ENCODE measurements around the gene PGD. TPM values are rescaled to one million over a fixed set of nuclear protein-coding genes. Genes with fewer than 3 reads are reported as not detected.
"Not testable (repeated sequence)": the region's sequence is repeated elsewhere in the genome, so short reads cannot be mapped to it uniquely, and the experiment has no call there.

PGD gene
- total RNA-seq, 2 donors from 2014 or later = 59.2 to 95.6 TPM

DNA sequence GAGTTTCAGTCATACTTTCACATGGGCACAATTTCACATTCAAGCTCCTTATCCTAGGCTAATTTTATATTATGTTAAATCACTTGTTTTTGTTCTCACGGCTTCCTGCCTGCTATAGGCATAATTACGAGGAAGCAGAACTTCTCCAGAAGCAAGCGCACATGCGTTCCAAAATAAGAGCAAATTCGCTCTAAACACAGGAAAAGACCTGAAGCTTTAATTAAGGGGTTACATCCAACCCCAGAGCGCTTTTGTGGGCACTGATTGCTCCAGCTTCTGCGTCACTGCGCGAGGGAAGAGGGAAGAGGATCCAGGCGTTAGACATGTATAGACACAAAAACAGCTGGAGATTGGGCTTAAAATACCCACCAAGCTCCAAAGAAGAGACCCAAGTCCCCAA is 50.9 kb downstream of the PGD start, which contains the start of gene CORT:
Gene CORT (plus strand): TSS at position 281 of the 400 bp plus-strand sequence. CDS start 193 bp downstream, outside the sequence.
- H3K9me3 Mint-ChIP-seq = no peaks in the 10 kb centered on the region
- DNase-seq (ENCODE audit: low spot score in 2 of 2) = no peak
- no peak within 1 kb of the TSS for H3K27ac Mint-ChIP-seq
- H3K36me3 Mint-ChIP-seq = no peaks in the 10 kb centered on the region
- ATAC-seq = no peak

- H3K27ac Mint-ChIP-seq = no peak overlapping the region
- ATAC-seq (peak in 1 of 2 donors; percentile 22), DNase-seq (ENCODE audit: low spot score in 2 of 2) (no peak)
- H3K9me3 Mint-ChIP-seq = no peaks in the 10 kb centered on the region
- no peaks in the 10 kb centered on the region for H3K36me3 Mint-ChIP-seq
These were observed 51.4 kb downstream of the PGD start for GRCh38 chr1:10450156-10450814.

GRCh38 chr1:10450836-10451235 is 52.0 kb downstream of the PGD start:
- DNase-seq (ENCODE audit: low spot score in 2 of 2) = no peak
- no peaks in the 10 kb centered on the region for H3K9me3 Mint-ChIP-seq
- no peak for ATAC-seq
- no peaks in the 10 kb centered on the region for H3K36me3 Mint-ChIP-seq
- no peak overlapping the region for H3K27ac Mint-ChIP-seq

DNA sequence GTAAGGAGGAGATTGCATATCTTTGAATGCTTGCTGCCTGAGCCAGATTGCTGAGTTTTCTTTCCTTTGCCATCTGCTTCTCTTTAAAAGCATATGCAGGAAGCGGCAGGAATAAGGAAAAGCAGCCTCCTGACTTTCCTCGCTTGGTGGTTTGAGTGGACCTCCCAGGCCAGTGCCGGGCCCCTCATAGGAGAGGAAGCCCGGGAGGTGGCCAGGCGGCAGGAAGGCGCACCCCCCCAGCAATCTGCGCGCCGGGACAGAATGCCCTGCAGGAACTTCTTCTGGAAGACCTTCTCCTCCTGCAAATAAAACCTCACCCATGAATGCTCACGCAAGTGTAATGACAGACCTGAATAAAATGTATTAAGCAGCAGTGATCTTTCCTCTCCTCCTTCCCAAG is 52.4 kb downstream of the PGD start:
- H3K9me3 Mint-ChIP-seq = no peaks in the 10 kb centered on the region
- ATAC-seq = no peak
- DNase-seq (ENCODE audit: low spot score in 2 of 2) = no peak
- no peak overlapping the region for H3K27ac Mint-ChIP-seq
- H3K36me3 Mint-ChIP-seq = no peaks in the 10 kb centered on the region

DNA sequence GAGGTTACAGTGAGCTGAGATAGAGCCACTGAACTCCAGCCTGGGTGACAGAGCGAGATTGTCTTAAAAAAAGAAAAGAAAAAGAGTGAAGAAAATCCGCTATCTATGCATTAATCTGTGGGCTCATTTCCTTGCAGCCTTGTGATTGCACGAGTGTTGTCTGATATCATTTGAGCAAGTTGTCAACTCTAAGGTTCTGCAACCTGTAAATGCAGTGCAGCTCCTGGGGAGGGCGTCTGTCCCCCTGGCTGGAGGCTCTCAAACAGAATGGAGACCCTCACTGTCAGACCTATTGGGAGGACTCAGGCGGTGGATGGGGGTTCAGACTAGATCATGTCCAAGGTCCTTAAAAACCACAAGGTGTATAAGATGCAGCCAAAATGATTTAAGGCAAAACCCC is 57.2 kb downstream of the PGD start:
- Mint-ChIP-seq H3K36me3 (peaks cover 0 to 3% of the 10 kb centered on the region in 2 donors), H3K27ac (no peak overlapping the region), H3K9me3 (no peaks in the 10 kb centered on the region)
- ATAC-seq (no peak), DNase-seq (ENCODE audit: low spot score in 2 of 2) (no peak)

DNA sequence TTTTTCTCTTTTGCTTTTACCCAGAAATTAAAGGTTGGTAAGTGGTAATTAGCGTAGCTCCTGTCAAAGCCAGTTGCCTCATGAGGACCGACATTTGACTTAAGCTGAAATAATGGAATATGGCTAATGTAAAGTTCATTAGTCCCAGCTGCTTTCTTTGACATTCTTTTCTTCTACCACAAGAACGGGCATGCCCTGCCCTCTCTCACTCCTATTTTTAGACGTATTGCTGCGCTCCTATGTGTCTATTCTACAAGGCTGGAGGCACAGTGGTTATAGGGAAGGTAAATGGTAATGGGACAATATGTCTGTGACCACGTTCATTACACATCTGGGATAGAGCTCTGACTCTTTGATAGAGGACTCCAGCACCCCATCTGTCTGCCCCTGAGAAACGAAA is 57.8 kb downstream of the PGD start:
- no peaks in the 10 kb centered on the region for H3K9me3 Mint-ChIP-seq
- ATAC-seq = no peak

DNA sequence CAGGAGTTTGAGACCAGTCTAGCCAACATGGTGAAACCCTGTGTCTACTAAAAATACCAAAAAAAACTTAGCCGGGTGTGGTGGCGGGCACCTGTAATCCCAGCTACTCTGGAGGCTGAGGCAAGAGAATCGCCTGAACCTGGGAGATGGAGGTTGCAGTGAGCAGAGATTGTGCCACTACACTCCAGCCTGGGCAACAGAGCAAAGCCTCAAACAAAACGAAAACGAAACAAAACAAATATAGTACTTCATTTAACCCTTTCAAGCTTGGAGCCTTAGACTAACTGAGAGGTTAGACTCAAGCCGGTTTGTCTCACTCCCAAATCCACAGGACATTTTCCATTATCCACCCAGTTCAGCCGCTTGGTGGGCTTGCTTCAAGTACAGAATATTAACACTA is 58.6 kb downstream of the PGD start:
- H3K36me3 Mint-ChIP-seq = peaks cover 0 to 10% of the 10 kb centered on the region in 2 donors
- not testable (repeated sequence) for H3K9me3 Mint-ChIP-seq; H3K27ac Mint-ChIP-seq; DNase-seq (ENCODE audit: low spot score in 2 of 2); ATAC-seq

More for the DNA sequence above, 57.8 kb downstream of the PGD start:
- H3K36me3 Mint-ChIP-seq = peaks cover 0 to 10% of the 10 kb centered on the region in 2 donors
- H3K27ac Mint-ChIP-seq = no peak overlapping the region
- DNase-seq (ENCODE audit: low spot score in 2 of 2) = no peak

GRCh38 chr1:10457875-10458274 is 59.0 kb downstream of the PGD start:
- peaks cover 0 to 10% of the 10 kb centered on the region in 2 donors for H3K36me3 Mint-ChIP-seq
- ATAC-seq (no peak), DNase-seq (ENCODE audit: low spot score in 2 of 2) (no peak)
- no peaks in the 10 kb centered on the region for H3K9me3 Mint-ChIP-seq
- H3K27ac Mint-ChIP-seq = no peak overlapping the region

GRCh38 chr1:10459184-10459583 is 60.3 kb downstream of the PGD start:
- DNase-seq (ENCODE audit: low spot score in 2 of 2) (no peak), ATAC-seq (no peak)
- Mint-ChIP-seq H3K36me3 (peaks cover 6 to 10% of the 10 kb centered on the region in 2 donors), H3K9me3 (no peaks in the 10 kb centered on the region), H3K27ac (no peak overlapping the region)

- DNase-seq (ENCODE audit: low spot score in 2 of 2) (no peak), ATAC-seq (no peak)
- H3K36me3 Mint-ChIP-seq = peaks cover 9 to 13% of the 10 kb centered on the region in 2 donors
- no peaks in the 10 kb centered on the region for H3K9me3 Mint-ChIP-seq
- no peak overlapping the region for H3K27ac Mint-ChIP-seq
These were observed 68.2 kb downstream of the PGD start for GRCh38 chr1:10467078-10467477.

GRCh38 chr1:10470043-10470442 is 71.2 kb downstream of the PGD start:
- ATAC-seq = no peak
- no peak for DNase-seq (ENCODE audit: low spot score in 2 of 2)
- Mint-ChIP-seq H3K27ac (no peak overlapping the region), H3K9me3 (no peaks in the 10 kb centered on the region), H3K36me3 (peaks cover 20 to 23% of the 10 kb centered on the region in 2 donors)

Other genes starting within 250 kb of the PGD start
- gene KIF1B, start 188.5 kb upstream of the PGD start, total RNA-seq = 10 to 100 TPM; 11.1 to 14.0 TPM
- 10 to 100 TPM in 1 of 2 donors, 1 to 10 TPM in 1; 8.6 to 16.7 TPM for gene CENPS, start 31.4 kb downstream of the PGD start, total RNA-seq
- under 1 TPM in 1 of 2 donors, not detected in 1; 0.32 TPM for gene CORT, start 51.0 kb downstream of the PGD start, total RNA-seq
- 10 to 100 TPM; 34.4 to 41.0 TPM for gene DFFA, start 73.5 kb downstream of the PGD start, total RNA-seq
- 10 to 100 TPM; 22.3 to 22.7 TPM for gene PEX14, start 75.9 kb downstream of the PGD start, total RNA-seq